H9 (cell line): ENCODE data around the gene CCNL1. TPM values are rescaled to one million over a fixed set of nuclear protein-coding genes. Genes with fewer than 3 reads are reported as not detected.

Experiments
- DNase-seq: peaks from one replicate; pipeline ENCODE4 v3.0.0-alpha.2; 2017
- H2AFZ ChIP-seq: one replicate; pipeline ENCODE4 v1.6.1; 2013; ENCODE audit warnings: mild to moderate bottlenecking, low read length, control low read depth, moderate library complexity
- H2AK5ac ChIP-seq: 2 replicates; pipeline ENCODE4 v1.6.1; 2013; ENCODE audit warnings: low read length, control low read depth, mixed read lengths; ENCODE audit not compliant: insufficient read length
- H2BK120ac ChIP-seq: one replicate; pipeline ENCODE4 v1.6.1; 2013; ENCODE audit warnings: low read depth, mild to moderate bottlenecking, low read length, control low read depth, inconsistent platforms; ENCODE audit not compliant: poor library complexity, severe bottlenecking
- H2BK12ac ChIP-seq: 2 replicates; pipeline ENCODE4 v1.6.1; 2013; ENCODE audit warnings: low read length, control low read depth, mixed read lengths, low read depth; ENCODE audit not compliant: insufficient read length
- H2BK15ac ChIP-seq: 2 replicates; pipeline ENCODE4 v1.6.1; 2013; ENCODE audit warnings: low read depth, low read length, control low read depth
- H2BK20ac ChIP-seq: one replicate; pipeline ENCODE4 v1.6.1; 2013; ENCODE audit warnings: low read depth, mild to moderate bottlenecking, low read length, control low read depth, inconsistent platforms; ENCODE audit not compliant: poor library complexity, severe bottlenecking
- H2BK5ac ChIP-seq: 2 replicates; pipeline ENCODE4 v1.6.1; 2013; ENCODE audit warnings: low read length, control low read depth, mixed read lengths; ENCODE audit not compliant: insufficient read length
- H3K14ac ChIP-seq: 2 replicates; pipeline ENCODE4 v1.6.1; 2013; ENCODE audit warnings: low read length, control low read depth; ENCODE audit not compliant: insufficient read depth
- H3K18ac ChIP-seq: 2 replicates; pipeline ENCODE4 v1.6.1; 2013; ENCODE audit warnings: low read depth, mild to moderate bottlenecking, mixed read lengths, low read length, control low read depth; ENCODE audit not compliant: insufficient read length
- H3K23ac ChIP-seq: 2 replicates; pipeline ENCODE4 v1.6.1; 2013; ENCODE audit warnings: low read length, control low read depth, mixed read lengths, low read depth; ENCODE audit not compliant: insufficient read length
- H3K23me2 ChIP-seq: 2 replicates; pipeline ENCODE4 v1.6.1; 2013; ENCODE audit warnings: low read depth, mild to moderate bottlenecking, mixed read lengths, low read length, control low read depth; ENCODE audit not compliant: insufficient read length, poor library complexity, severe bottlenecking
- H3K27ac ChIP-seq: 2 replicates; pipeline ENCODE4 v1.5.1; 2013; ENCODE audit warnings: low read length, control low read depth, mixed read lengths, low read depth; ENCODE audit not compliant: insufficient read length
- H3K27me3 ChIP-seq: 2 replicates; pipeline ENCODE4 v1.6.1; 2013; ENCODE audit warnings: low read length, control low read depth, inconsistent platforms; ENCODE audit not compliant: insufficient read depth
- H3K4ac ChIP-seq: 2 replicates; pipeline ENCODE4 v1.6.1; 2013; ENCODE audit warnings: low read depth, mild to moderate bottlenecking, control low read depth, inconsistent platforms, low read length, moderate library complexity
- H3K4me1 ChIP-seq: 2 replicates; pipeline ENCODE4 v1.6.1; 2013; ENCODE audit warnings: low read length, control low read depth, inconsistent platforms; ENCODE audit not compliant: insufficient read depth
- H3K4me2 ChIP-seq: 2 replicates; pipeline ENCODE4 v1.6.1; 2013; ENCODE audit warnings: low read length, control low read depth, mixed read lengths; ENCODE audit not compliant: insufficient read length, insufficient read depth
- H3K56ac ChIP-seq: 2 replicates; pipeline ENCODE4 v1.6.1; 2013; ENCODE audit warnings: low read depth, mild to moderate bottlenecking, mixed read lengths, low read length, control low read depth; ENCODE audit not compliant: insufficient read length
- H3K79me1 ChIP-seq: 2 replicates; pipeline ENCODE4 v1.6.1; 2013; ENCODE audit warnings: low read depth, mild to moderate bottlenecking, moderate library complexity, low read length, control low read depth, inconsistent platforms; ENCODE audit not compliant: insufficient read depth, poor library complexity, severe bottlenecking
- H3K79me2 ChIP-seq: 2 replicates; pipeline ENCODE4 v1.6.1; 2013; ENCODE audit warnings: low read length, control low read depth, inconsistent platforms; ENCODE audit not compliant: insufficient read depth
- H3K9ac ChIP-seq: 2 replicates; pipeline ENCODE4 v1.6.1; 2013; ENCODE audit warnings: low read length, control low read depth, mixed read lengths; ENCODE audit not compliant: insufficient read length; ENCODE audit errors: extremely low read depth
- H3K9me3 ChIP-seq: one replicate; pipeline ENCODE4 v1.6.1; 2013; ENCODE audit warnings: low read depth, low read length, inconsistent platforms; ENCODE audit not compliant: control insufficient read depth
- H3T11ph ChIP-seq: one replicate; pipeline ENCODE4 v1.6.1; 2013; ENCODE audit warnings: mild to moderate bottlenecking, low read length, control low read depth, inconsistent platforms
- H4K20me1 ChIP-seq: one replicate; pipeline ENCODE4 v1.6.1; 2013; ENCODE audit not compliant: control insufficient read depth, insufficient read length, insufficient read depth
- H4K5ac ChIP-seq: 2 replicates; pipeline ENCODE4 v1.6.1; 2013; ENCODE audit warnings: low read depth, mild to moderate bottlenecking, mixed read lengths, low read length, control low read depth; ENCODE audit not compliant: insufficient read length
- H4K8ac ChIP-seq: replicated peaks from 2 replicates; pipeline ENCODE4 v1.6.1; 2013; ENCODE audit warnings: low read length, control low read depth, mixed read lengths, low read depth; ENCODE audit not compliant: insufficient read length
- H4K91ac ChIP-seq: 2 replicates; pipeline ENCODE4 v1.6.1; 2013; ENCODE audit warnings: low read depth, mild to moderate bottlenecking, moderate library complexity, mixed read lengths, low read length, control low read depth; ENCODE audit not compliant: insufficient read length
- H3K27ac Mint-ChIP-seq, 3 experiments: 2 replicates in 2 of 3; 3 replicates in 1 of 3; pipeline ENCODE4 v1.8.0; 2020 to 2021; ENCODE audit warnings: mixed read lengths in 3 of 3, mild to moderate bottlenecking in 1 of 3, moderate library complexity in 1 of 3
- H3K27me3 Mint-ChIP-seq: 2 replicates; pipeline ENCODE4 v1.8.0; 2021; ENCODE audit warnings: low read depth, mild to moderate bottlenecking, moderate library complexity, mixed read lengths
- H3K36me3 Mint-ChIP-seq, 3 experiments: 2 replicates in 2 of 3; 3 replicates in 1 of 3; pipeline ENCODE4 v1.8.0; 2020 to 2021; ENCODE audit warnings: low read depth in 3 of 3, mixed read lengths in 3 of 3; ENCODE audit not compliant: insufficient read depth in 1 of 3
- H3K4me1 Mint-ChIP-seq, 2 experiments: 2 replicates each; pipeline ENCODE4 v1.8.0; 2020; ENCODE audit warnings: mixed read lengths in 2 of 2
- H3K4me3 Mint-ChIP-seq, 2 experiments: 2 replicates in 1 of 2; 3 replicates in 1 of 2; pipeline ENCODE4 v1.8.0; 2020 to 2021; ENCODE audit warnings: mild to moderate bottlenecking in 2 of 2, mixed read lengths in 2 of 2, moderate library complexity in 1 of 2
- H3K9me3 Mint-ChIP-seq, 2 experiments: 2 replicates in 1 of 2; 3 replicates in 1 of 2; pipeline ENCODE4 v1.8.0; 2020; ENCODE audit warnings: mild to moderate bottlenecking in 2 of 2, mixed read lengths in 2 of 2, moderate library complexity in 1 of 2
- WGBS: extraction: QIAGEN DNeasy Blood & Tissue Kit; methylation state at CpG from one replicate; pipeline ENCODE4 v1.1.7; 2013; ENCODE audit warnings: missing lambda C conversion rate, low lambda C conversion rate, mixed read lengths; ENCODE audit not compliant: insufficient read length; ENCODE audit errors: extremely low coverage; 5-methylcytosine and 5-hydroxymethylcytosine counted together
- total RNA-seq: library from RNA; stranded (reverse); gene quantifications from 2 replicates; pipeline ENCODE4 v1.2.1, GENCODE V29; 2021
- TF ChIP-seq, protein P1 (sequence below): fragments of 200-600 bp; sonication (generic); conservative IDR thresholded peaks from 3 replicates; pipeline ENCODE4 v1.8.0; 2021; ENCODE audit warnings: antibody characterized with exemption, mild to moderate bottlenecking

CCNL1 gene
- total RNA-seq, 1 experiment from 2014 or later: 103 TPM

DNA sequence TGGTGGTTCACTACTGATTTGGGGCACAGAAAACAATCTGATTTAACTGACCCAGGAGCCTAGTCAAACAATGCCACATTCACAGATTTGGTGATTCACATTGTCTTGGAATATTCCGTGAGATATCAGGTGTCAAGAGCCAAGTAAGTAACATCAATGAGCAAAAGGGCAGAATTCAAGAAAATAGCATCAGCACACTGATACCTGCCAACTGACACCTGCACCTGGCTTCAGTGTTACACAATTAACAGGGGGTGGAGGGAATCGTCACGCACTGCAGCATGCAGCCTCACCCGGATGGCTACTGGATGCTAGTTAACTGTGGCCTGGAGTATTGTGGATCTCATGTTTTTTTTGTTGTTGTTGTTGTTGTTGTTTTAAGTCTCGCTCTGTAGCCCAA, 17.6 kb downstream of the CCNL1 start:
- no peak overlapping the region for H3K4me3 Mint-ChIP-seq
- no peak overlapping the region for H2BK120ac ChIP-seq
- no peak overlapping the region for H4K91ac ChIP-seq
- no peaks in the 10 kb centered on the region for H3K79me2 ChIP-seq
- TF ChIP-seq, protein P1, sequence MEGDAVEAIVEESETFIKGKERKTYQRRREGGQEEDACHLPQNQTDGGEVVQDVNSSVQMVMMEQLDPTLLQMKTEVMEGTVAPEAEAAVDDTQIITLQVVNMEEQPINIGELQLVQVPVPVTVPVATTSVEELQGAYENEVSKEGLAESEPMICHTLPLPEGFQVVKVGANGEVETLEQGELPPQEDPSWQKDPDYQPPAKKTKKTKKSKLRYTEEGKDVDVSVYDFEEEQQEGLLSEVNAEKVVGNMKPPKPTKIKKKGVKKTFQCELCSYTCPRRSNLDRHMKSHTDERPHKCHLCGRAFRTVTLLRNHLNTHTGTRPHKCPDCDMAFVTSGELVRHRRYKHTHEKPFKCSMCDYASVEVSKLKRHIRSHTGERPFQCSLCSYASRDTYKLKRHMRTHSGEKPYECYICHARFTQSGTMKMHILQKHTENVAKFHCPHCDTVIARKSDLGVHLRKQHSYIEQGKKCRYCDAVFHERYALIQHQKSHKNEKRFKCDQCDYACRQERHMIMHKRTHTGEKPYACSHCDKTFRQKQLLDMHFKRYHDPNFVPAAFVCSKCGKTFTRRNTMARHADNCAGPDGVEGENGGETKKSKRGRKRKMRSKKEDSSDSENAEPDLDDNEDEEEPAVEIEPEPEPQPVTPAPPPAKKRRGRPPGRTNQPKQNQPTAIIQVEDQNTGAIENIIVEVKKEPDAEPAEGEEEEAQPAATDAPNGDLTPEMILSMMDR: no peak
- no peak overlapping the region for H3K23ac ChIP-seq
- peak overlapping the region in 1 of 3 experiments; percentile 86; a peak in 1 of 7 replicates for H3K27ac Mint-ChIP-seq
- no peaks in the 10 kb centered on the region for H4K20me1 ChIP-seq
- H2AFZ ChIP-seq: no peak overlapping the region
- no peak overlapping the region for H3T11ph ChIP-seq
- no peak overlapping the region for H3K4me2 ChIP-seq
- H3K9me3 ChIP-seq: no peaks in the 10 kb centered on the region
- no peaks in the 10 kb centered on the region for H3K4me1 ChIP-seq
- H3K4ac ChIP-seq: no peak overlapping the region
- H3K36me3 Mint-ChIP-seq: peaks cover 10 to 44% (median 23%) of the 10 kb centered on the region in 3 experiments; a peak in 6 of 7 replicates
- H3K79me1 ChIP-seq: no peaks in the 10 kb centered on the region
- H2BK20ac ChIP-seq: no peak overlapping the region
- H3K27me3 ChIP-seq: no peaks in the 10 kb centered on the region
- DNase-seq: no peak
- H2BK15ac ChIP-seq: no peak overlapping the region
- no peaks in the 10 kb centered on the region for H3K23me2 ChIP-seq
- no peak overlapping the region for H3K27ac ChIP-seq
- no peaks in the 10 kb centered on the region for H3K27me3 Mint-ChIP-seq
- no peak overlapping the region for H4K5ac ChIP-seq
- H2BK5ac ChIP-seq: no peak overlapping the region
- no peaks in the 10 kb centered on the region for H3K4me1 Mint-ChIP-seq
- H3K14ac ChIP-seq: no peak overlapping the region
- H4K8ac ChIP-seq: no peak overlapping the region
- H3K56ac ChIP-seq: no peak overlapping the region
- H2AK5ac ChIP-seq: no peak overlapping the region
- no peak overlapping the region for H2BK12ac ChIP-seq
- WGBS: no CpG with 5 or more reads among the region's 5 CpGs
- H3K9me3 Mint-ChIP-seq: peaks cover 2 to 4% of the 10 kb centered on the region in 2 experiments; a peak in 1 of 5 replicates
- no peak overlapping the region for H3K18ac ChIP-seq
- no peak overlapping the region for H3K9ac ChIP-seq
